ENCODE results near the gene GID8. TPM values are rescaled to one million over a fixed set of nuclear protein-coding genes. Genes with fewer than 3 reads are reported as not detected.

The GID8 gene
- total and polyA plus RNA-seq, 9 donors, result 23.6 to 54.3 (median 43.3) TPM

- intact Hi-C loops (cut with DNase I), result no loop called here
- peak in 1 of 5 donors; percentile 10 for DNase-seq
- Histone ChIP-seq H3K9me3 (no peaks in the 10 kb centered on the region), H3K4me3 (no peak overlapping the region), H3K4me1 (ENCODE audit: insufficient read depth) (peaks cover 26% of the 10 kb centered on the region), H3K36me3 (no peaks in the 10 kb centered on the region), H3K27me3 (no peaks in the 10 kb centered on the region), H3K27ac (no peak overlapping the region)
- TF ChIP-seq EP300 (IDR thresholded peaks at IDR 0.05) (no peak), POLR2A (IDR thresholded peaks at IDR 0.05) (no peak), CTCF (IDR thresholded peaks at IDR 0.05) (no peak)
- WGBS, 3 donors, result 87 to 91% (median 89%) methylated on average over 11 of the region's 11 CpGs
Observed at GRCh38 chr20:62951143-62951895, 13.4 kb downstream of the GID8 start.

GRCh38 chr20:62951896-62952372 lies 14.0 kb downstream of the GID8 start:
- peaks cover 25% of the 10 kb centered on the region for H3K4me1 ChIP-seq (ENCODE audit: insufficient read depth)
- peak overlapping the region; percentile 96 for H3K27ac ChIP-seq
- DNase-seq, result peak in 1 of 5 donors; percentile 22
- TF ChIP-seq EP300 (IDR thresholded peaks at IDR 0.05), result no peak
- no peak for TF ChIP-seq CTCF (IDR thresholded peaks at IDR 0.05)
- no peak for TF ChIP-seq POLR2A (IDR thresholded peaks at IDR 0.05)
- H3K36me3 ChIP-seq, result no peaks in the 10 kb centered on the region
- intact Hi-C loops (cut with DNase I), result no loop called here
- no peaks in the 10 kb centered on the region for H3K27me3 ChIP-seq
- no peaks in the 10 kb centered on the region for H3K9me3 ChIP-seq
- WGBS, 3 donors, result 86 to 92% (median 89%) methylated on average over 8 of the region's 8 CpGs
- H3K4me3 ChIP-seq, result no peak overlapping the region

- no peaks in the 10 kb centered on the region for H3K36me3 ChIP-seq
- H3K9me3 ChIP-seq, result no peaks in the 10 kb centered on the region
- peak within 1 kb of the TSS; percentile 96 for H3K27ac ChIP-seq
- H3K27me3 ChIP-seq, result no peaks in the 10 kb centered on the region
- H3K4me1 ChIP-seq (ENCODE audit: insufficient read depth), result peaks cover 23% of the 10 kb centered on the region
- TF ChIP-seq CTCF (IDR thresholded peaks at IDR 0.05) (no peak), POLR2A (IDR thresholded peaks at IDR 0.05) (no peak), EP300 (IDR thresholded peaks at IDR 0.05) (no peak)
- intact Hi-C loops (cut with DNase I), result no loop called here
- DNase-seq, result peak; percentile 51 to 72 (median 60)
- H3K4me3 ChIP-seq, result peak within 1 kb of the TSS; percentile 3
- WGBS, 3 donors, result 7 to 12% (median 8%) methylated on average over 29 to 37 of the region's 37 CpGs
Observed at GRCh38 chr20:62952373-62952967, 14.5 kb downstream of the GID8 start, which contains the start of gene SLC17A9. Gene SLC17A9, plus strand, starts transcription at chr20:62952709. Its CDS starts 122 bp downstream, at chr20:62952831.

GRCh38 chr20:62952968-62953838 lies 15.3 kb downstream of the GID8 start:
- Histone ChIP-seq H3K9me3 (no peaks in the 10 kb centered on the region), H3K27ac (peak overlapping the region; percentile 96), H3K36me3 (no peaks in the 10 kb centered on the region), H3K27me3 (no peaks in the 10 kb centered on the region), H3K4me3 (peak overlapping the region; percentile 3), H3K4me1 (ENCODE audit: insufficient read depth) (peaks cover 22% of the 10 kb centered on the region)
- intact Hi-C loops (cut with DNase I), result no loop called here
- WGBS, 3 donors, result 42 to 57% (median 47%) methylated on average over 14 to 19 of the region's 19 CpGs
- DNase-seq, result peak in 4 of 5 donors; percentile 44 to 57 (median 52)
- TF ChIP-seq POLR2A (IDR thresholded peaks at IDR 0.05) (no peak), EP300 (IDR thresholded peaks at IDR 0.05) (no peak), CTCF (IDR thresholded peaks at IDR 0.05) (no peak)
